ENCODE data around the gene KRTAP10-3.

The KRTAP10-3 gene

GRCh38 chr21:44521301-44521927 is 37.2 kb downstream of the KRTAP10-3 start:
- DNase-seq (ENCODE audit: extremely low spot score, insufficient read length, low read depth) (no peak), FAIRE-seq (no peak)

GRCh38 chr21:44520326-44521300 is 38.0 kb downstream of the KRTAP10-3 start:
- no peak for FAIRE-seq

GRCh38 chr21:44519346-44520325 is 39.0 kb downstream of the KRTAP10-3 start:
- DNase-seq (ENCODE audit: extremely low spot score, insufficient read length, low read depth): no peak
- no peak for FAIRE-seq

More at GRCh38 chr21:44520326-44521300, 38.0 kb downstream of the KRTAP10-3 start:
- no peak for DNase-seq (ENCODE audit: extremely low spot score, insufficient read length, low read depth)

- DNase-seq (ENCODE audit: extremely low spot score, insufficient read length, low read depth): no peak
- FAIRE-seq: no peak
Measured at GRCh38 chr21:44518686-44519085, 39.9 kb downstream of the KRTAP10-3 start.

- DNase-seq (ENCODE audit: extremely low spot score, insufficient read length, low read depth) (no peak), FAIRE-seq (no peak)
Measured at GRCh38 chr21:44517175-44517899, 41.3 kb downstream of the KRTAP10-3 start.

GRCh38 chr21:44516828-44517174 is 41.8 kb downstream of the KRTAP10-3 start:
- DNase-seq (ENCODE audit: extremely low spot score, insufficient read length, low read depth) (no peak), FAIRE-seq (no peak)

- no peak for DNase-seq (ENCODE audit: extremely low spot score, insufficient read length, low read depth)
- no peak for FAIRE-seq
Measured at GRCh38 chr21:44516342-44516741, 42.3 kb downstream of the KRTAP10-3 start.

- FAIRE-seq: no peak
Measured at GRCh38 chr21:44515359-44516165, 43.0 kb downstream of the KRTAP10-3 start.

GRCh38 chr21:44514746-44515358 is 43.7 kb downstream of the KRTAP10-3 start:
- no peak for FAIRE-seq
- no peak for DNase-seq (ENCODE audit: extremely low spot score, insufficient read length, low read depth)

More at GRCh38 chr21:44515359-44516165, 43.0 kb downstream of the KRTAP10-3 start:
- DNase-seq (ENCODE audit: extremely low spot score, insufficient read length, low read depth): no peak

- FAIRE-seq: no peak
- no peak for DNase-seq (ENCODE audit: extremely low spot score, insufficient read length, low read depth)
Measured at GRCh38 chr21:44514218-44514520, 44.4 kb downstream of the KRTAP10-3 start.

- FAIRE-seq (no peak), DNase-seq (ENCODE audit: extremely low spot score, insufficient read length, low read depth) (no peak)
Measured at GRCh38 chr21:44513389-44514217, 45.0 kb downstream of the KRTAP10-3 start.

- DNase-seq (ENCODE audit: extremely low spot score, insufficient read length, low read depth) (no peak), FAIRE-seq (no peak)
Measured at GRCh38 chr21:44512496-44513388, 45.9 kb downstream of the KRTAP10-3 start.

GRCh38 chr21:44511938-44512275 is 46.7 kb downstream of the KRTAP10-3 start:
- DNase-seq (ENCODE audit: extremely low spot score, insufficient read length, low read depth): no peak
- FAIRE-seq: no peak

GRCh38 chr21:44511219-44511937 is 47.2 kb downstream of the KRTAP10-3 start:
- no peak for DNase-seq (ENCODE audit: extremely low spot score, insufficient read length, low read depth)
- FAIRE-seq: no peak

- DNase-seq (ENCODE audit: extremely low spot score, insufficient read length, low read depth) (peak; percentile 62), FAIRE-seq (peak; percentile 52)
Measured at GRCh38 chr21:44510508-44511218, 47.9 kb downstream of the KRTAP10-3 start.

All from GM18507 (cell line).